NCI-H510A (cell line): Measurements from ENCODE around the gene TBC1D1.
"Not testable (repeated sequence)": the region's sequence is repeated elsewhere in the genome, so short reads cannot be mapped to it uniquely, and the experiment has no call there.

ENCODE experiments used
- DNase-seq: peaks from one replicate; lab custom pipeline; 2025; lab: John Stamatoyannopoulos, UW

Gene TBC1D1

GRCh38 chr4:37968747-37969146, 77.9 kb downstream of the TBC1D1 start:
- DNase-seq: no peak

DNA sequence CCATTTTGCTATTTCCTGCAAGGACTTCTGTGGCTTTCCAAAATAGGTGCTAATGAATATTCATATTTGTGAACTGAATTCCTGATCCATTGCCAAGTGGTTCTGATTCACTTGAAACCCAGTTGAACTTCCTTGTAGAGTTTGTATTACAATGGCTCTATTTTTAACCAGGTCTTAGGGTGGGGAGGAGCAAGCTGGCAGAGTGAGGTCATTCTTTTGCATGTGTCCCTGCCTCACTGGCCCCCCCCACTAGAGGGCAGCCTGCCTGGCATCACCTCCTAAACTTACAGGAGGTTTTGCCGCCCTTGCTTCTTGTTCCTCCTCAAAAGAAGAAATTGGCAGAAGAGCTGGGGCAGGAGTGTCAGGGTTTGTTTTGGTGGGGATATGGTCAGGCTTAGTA, 79.8 kb downstream of the TBC1D1 start:
- DNase-seq: no peak

GRCh38 chr4:37971202-37971601, 80.3 kb downstream of the TBC1D1 start:
- DNase-seq: no peak

GRCh38 chr4:37973441-37973840, 82.6 kb downstream of the TBC1D1 start:
- no peak for DNase-seq

DNA sequence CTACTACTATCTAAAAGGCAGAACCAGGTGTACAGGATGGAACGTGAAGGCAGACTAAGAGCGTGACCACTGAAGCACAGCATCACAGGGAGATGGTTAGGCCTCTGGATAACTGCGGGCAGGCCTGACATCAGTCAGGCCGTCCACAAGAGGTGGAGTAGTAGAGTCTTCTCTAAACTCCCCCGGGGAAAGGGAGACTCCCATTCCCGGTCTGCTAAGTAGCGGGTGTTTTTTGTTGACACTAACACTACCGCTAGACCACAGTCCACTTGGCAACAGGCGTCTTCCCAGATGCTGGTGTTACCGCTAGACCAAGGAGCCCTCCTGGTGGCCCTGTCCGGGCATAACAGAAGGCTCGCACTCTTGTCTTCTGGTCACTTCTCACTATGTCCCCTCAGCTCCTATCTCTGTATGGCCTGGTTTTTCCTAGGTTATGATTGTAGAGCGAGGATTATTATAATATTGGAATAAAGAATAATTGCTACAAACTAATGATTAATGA, 84.5 kb downstream of the TBC1D1 start:
- DNase-seq: not testable (repeated sequence)

DNA sequence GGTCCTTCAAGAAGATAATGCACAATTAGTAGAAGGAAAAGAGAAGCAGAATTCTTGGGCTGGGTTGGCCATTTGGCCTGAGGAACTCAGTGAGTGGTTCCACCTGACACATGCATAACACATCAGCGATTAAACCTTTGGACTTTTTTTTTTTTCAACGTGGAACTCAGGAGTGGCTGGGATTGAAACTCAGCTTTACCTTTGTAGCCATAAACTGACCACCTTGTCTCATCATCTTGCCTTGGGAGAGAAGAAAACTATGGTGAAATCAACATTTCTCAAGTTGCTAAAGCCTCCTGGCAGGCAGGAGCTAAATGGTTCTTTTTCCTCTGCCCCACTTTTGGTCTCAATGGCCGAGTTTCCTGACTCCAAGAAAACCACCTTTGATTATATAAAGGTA, 85.6 kb downstream of the TBC1D1 start:
- no peak for DNase-seq

GRCh38 chr4:37976991-37977470, 86.1 kb downstream of the TBC1D1 start:
- DNase-seq: no peak

DNA sequence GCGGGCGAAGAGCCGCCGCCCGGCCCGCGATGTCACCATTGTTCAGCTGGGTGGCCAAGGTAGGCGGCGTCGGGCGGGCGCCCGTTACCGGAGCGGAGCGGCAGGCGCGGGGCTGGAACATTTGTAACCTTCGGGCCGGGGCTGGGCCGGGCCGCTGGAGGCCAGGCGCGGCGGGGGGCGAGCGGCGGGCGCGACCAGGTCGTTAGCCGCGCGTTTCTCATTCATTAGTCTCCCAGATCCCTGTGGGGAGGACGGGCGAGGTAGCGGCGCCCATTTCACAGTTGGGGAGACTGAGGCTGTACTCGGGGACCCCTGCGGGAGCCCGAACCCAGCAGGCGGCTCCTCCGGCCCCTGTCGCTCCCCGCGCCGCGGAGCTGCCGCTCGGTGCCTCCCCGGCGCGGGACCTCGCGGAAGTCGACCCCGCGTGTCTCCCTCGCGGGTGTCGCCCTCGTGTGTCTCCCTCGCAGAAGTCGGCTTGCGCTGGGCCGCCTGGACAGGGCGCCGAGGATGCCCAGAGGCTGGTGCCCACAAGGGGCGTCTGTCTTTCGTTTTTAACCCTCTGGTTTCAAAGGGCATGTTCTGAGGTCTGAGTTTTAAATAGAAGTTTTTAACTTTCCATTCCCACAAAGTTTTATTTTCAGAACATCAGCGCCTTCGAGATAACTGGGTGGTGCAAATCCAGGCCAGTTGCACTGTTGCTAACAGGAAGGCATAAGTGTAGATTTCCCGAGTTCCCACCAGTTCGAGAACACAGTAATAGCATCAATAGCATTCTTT, 86.8 kb downstream of the TBC1D1 start:
- no peak for DNase-seq

- no peak for DNase-seq
Observed at GRCh38 chr4:37978248-37978924, 87.5 kb downstream of the TBC1D1 start.

GRCh38 chr4:37980246-37980645, 89.4 kb downstream of the TBC1D1 start:
- no peak for DNase-seq

GRCh38 chr4:37981425-37981824, 90.5 kb downstream of the TBC1D1 start:
- no peak for DNase-seq

DNA sequence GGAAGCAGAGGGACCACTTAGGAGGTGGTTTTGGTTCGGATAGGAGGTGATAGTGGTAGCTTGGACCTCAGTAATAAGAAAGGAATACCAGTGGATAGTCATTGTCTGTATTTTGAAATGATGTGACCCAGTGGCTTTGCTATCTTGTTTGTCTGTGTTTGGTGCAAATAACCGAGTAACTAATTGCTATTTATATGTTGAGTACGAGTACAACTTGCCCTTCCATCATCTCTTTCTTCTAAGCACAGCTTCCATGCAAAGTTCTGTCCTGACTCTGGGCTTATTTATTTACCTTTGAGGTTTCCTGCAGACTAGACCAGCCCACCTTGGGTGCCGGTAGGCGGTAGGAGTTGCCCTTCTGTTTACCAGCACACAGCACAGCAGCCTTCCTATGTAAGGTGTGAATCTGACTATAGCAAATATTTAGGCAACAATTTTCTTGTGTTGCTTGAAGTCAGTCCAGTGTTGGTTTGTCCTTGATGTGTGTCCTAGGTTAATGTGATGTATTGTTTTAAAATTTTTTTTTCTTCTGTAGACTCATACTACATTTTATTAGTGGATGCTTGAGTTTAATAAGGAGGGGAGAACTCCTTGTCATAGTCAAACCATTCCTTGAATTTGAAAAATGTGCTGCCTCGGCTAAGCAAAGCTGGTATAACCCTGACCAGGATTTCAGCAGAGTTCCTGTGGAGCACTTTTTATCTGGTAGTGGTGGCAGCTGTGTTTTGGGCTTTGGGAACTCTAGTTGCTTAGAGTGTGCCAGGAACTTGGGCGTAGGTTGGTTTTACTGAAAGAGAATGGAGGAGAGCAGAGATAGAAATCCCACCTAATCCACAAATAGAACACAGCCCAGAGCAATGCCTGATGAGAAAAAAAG, 91.2 kb downstream of the TBC1D1 start:
- no peak for DNase-seq

GRCh38 chr4:37982736-37983135, 91.9 kb downstream of the TBC1D1 start:
- no peak for DNase-seq

- DNase-seq: no peak
Observed at GRCh38 chr4:37983951-37984350, 93.1 kb downstream of the TBC1D1 start.

GRCh38 chr4:37985730-37986275, 94.9 kb downstream of the TBC1D1 start:
- no peak for DNase-seq

- DNase-seq: peak; percentile 20
Observed at GRCh38 chr4:37988670-37989069, 97.8 kb downstream of the TBC1D1 start.

DNA sequence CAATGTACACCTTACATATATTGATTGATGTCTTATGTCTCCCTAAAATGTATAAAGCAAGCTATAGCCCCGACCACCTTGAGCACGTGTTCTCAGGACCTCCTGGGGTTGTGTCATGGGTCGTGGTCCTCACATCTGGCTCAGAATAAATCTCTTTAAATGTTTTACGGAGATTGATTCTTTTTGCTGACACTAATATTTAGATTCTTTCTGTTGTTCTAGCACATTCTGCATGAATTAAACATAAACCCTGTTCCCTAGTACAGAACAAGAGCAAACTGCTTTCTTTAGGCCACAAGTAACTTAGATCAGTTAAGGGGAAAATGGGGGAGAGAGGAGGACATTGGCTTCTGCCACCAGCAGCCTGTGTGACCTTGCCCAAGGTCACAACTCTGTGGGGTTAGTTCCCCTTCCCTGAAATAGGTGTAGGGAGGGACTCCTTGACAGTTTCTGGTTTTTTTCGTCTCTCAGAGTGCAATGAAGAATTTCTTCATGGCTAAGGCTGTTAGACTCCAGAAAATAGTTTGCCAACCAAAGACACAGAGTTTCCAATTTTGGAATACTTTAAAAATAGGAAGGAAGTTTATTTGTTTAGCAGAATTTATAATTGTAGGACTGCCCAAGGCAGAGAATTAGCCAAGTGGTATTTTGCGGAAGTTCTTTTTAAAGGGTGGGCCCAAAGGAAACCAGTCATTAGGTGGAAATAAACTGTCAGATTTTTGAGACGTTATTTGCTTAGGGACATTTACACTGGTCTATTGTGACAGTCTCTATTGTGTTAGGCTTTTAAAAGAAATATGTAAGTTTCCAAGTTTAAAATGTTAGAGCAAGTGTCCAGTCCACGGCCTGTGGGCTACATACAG, 98.7 kb downstream of the TBC1D1 start:
- no peak for DNase-seq

GRCh38 chr4:37990731-37991245, 99.9 kb downstream of the TBC1D1 start:
- no peak for DNase-seq

- DNase-seq: no peak
Observed at GRCh38 chr4:37991623-37992410, 100.9 kb downstream of the TBC1D1 start.

- DNase-seq: no peak
Observed at GRCh38 chr4:37993806-37994205, 102.9 kb downstream of the TBC1D1 start.
